GM23338 (cell line): ENCODE data around the gene CACNB3. TPM values are rescaled to one million over a fixed set of nuclear protein-coding genes. Genes with fewer than 3 reads are reported as not detected.

Experiments used
- ATAC-seq: fragments of 200-7000 bp; cut with Tn5 transposase; 3 replicates; pipeline ENCODE4 v1.9.1; 2020
- DNase-seq: peaks from one replicate; pipeline ENCODE4 v3.0.0-alpha.2; 2015; ENCODE audit warnings: low spot score
- H2AFZ ChIP-seq: fragments of 200-600 bp; sonication (generic); 2 replicates; pipeline ENCODE4 v1.8.0; 2016; ENCODE audit warnings: antibody characterized with exemption, mild to moderate bottlenecking, moderate library complexity
- H3F3A ChIP-seq: fragments of 200-600 bp; sonication (generic); replicated peaks from 2 replicates; pipeline ENCODE4 v1.8.0; 2017; ENCODE audit warnings: antibody characterized with exemption, mixed run types, low read depth
- H3K27ac ChIP-seq: fragments of 200-600 bp; sonication (generic); 2 replicates; pipeline ENCODE4 v1.6.1; 2016; ENCODE audit warnings: low read depth
- H3K27me3 ChIP-seq: fragments of 200-600 bp; sonication (generic); 2 replicates; pipeline ENCODE4 v1.8.0; 2016; ENCODE audit warnings: mild to moderate bottlenecking, mixed run types, moderate library complexity; ENCODE audit not compliant: insufficient read depth
- H3K36me3 ChIP-seq: fragments of 200-600 bp; sonication (generic); 2 replicates; pipeline ENCODE4 v1.8.0; 2016; ENCODE audit warnings: mild to moderate bottlenecking; ENCODE audit not compliant: insufficient read depth
- H3K4me1 ChIP-seq: fragments of 200-600 bp; sonication (generic); 2 replicates; pipeline ENCODE4 v1.8.0; 2016; ENCODE audit warnings: mild to moderate bottlenecking, moderate library complexity; ENCODE audit not compliant: insufficient read depth
- H3K4me2 ChIP-seq: fragments of 200-600 bp; sonication (generic); 2 replicates; pipeline ENCODE4 v1.7.1; 2017; ENCODE audit warnings: mixed run types
- H3K4me3 ChIP-seq: fragments of 200-600 bp; sonication (generic); 2 replicates; pipeline ENCODE4 v1.6.1; 2016; ENCODE audit warnings: mixed run types
- H3K79me2 ChIP-seq: fragments of 200-600 bp; sonication (generic); replicated peaks from 2 replicates; pipeline ENCODE4 v1.8.0; 2017; ENCODE audit warnings: mild to moderate bottlenecking; ENCODE audit not compliant: insufficient read depth
- H3K9me2 ChIP-seq: fragments of 200-600 bp; sonication (generic); 2 replicates; pipeline ENCODE4 v1.8.0; 2017; ENCODE audit not compliant: insufficient read depth
- H4K20me1 ChIP-seq: fragments of 200-600 bp; sonication (generic); replicated peaks from 2 replicates; pipeline ENCODE4 v1.8.0; 2017; ENCODE audit warnings: mild to moderate bottlenecking; ENCODE audit not compliant: insufficient read depth
- H3K27ac Mint-ChIP-seq: 2 replicates; pipeline ENCODE4 v1.8.0; 2020; ENCODE audit warnings: inconsistent platforms, mild to moderate bottlenecking, moderate library complexity, mixed read lengths
- H3K27me3 Mint-ChIP-seq: 3 replicates; pipeline ENCODE4 v1.8.0; 2022; ENCODE audit warnings: low read depth, mild to moderate bottlenecking, moderate library complexity, mixed read lengths, inconsistent platforms; ENCODE audit not compliant: insufficient read depth, poor library complexity
- H3K36me3 Mint-ChIP-seq: 3 replicates; pipeline ENCODE4 v1.8.0; 2021; ENCODE audit warnings: low read depth, mild to moderate bottlenecking, inconsistent platforms, moderate library complexity, mixed read lengths
- H3K4me1 Mint-ChIP-seq: 3 replicates; pipeline ENCODE4 v1.8.0; 2020; ENCODE audit warnings: mild to moderate bottlenecking, inconsistent platforms, mixed read lengths
- H3K4me3 Mint-ChIP-seq: 3 replicates; pipeline ENCODE4 v1.8.0; 2021; ENCODE audit warnings: moderate library complexity, mild to moderate bottlenecking, inconsistent platforms, mixed read lengths
- H3K9me3 Mint-ChIP-seq: 3 replicates; pipeline ENCODE4 v1.8.0; 2020; ENCODE audit warnings: moderate library complexity, mild to moderate bottlenecking, inconsistent platforms, mixed read lengths
- CREB1 ChIP-seq: fragments of 250-450 bp; sonication (Bioruptor Pico); IDR thresholded peaks from 2 replicates; pipeline ENCODE4 v1.5.0; 2020; ENCODE audit warnings: low read depth, mild to moderate bottlenecking, moderate library complexity
- ETS1 ChIP-seq: IDR thresholded peaks from 2 replicates; pipeline ENCODE4 v1.6.1; 2016; ENCODE audit warnings: antibody characterized with exemption
- EZH2 ChIP-seq: fragments of 200-600 bp; sonication (generic); IDR thresholded peaks from one replicate; pipeline ENCODE4 v1.8.0; 2017; ENCODE audit warnings: antibody characterized with exemption, mild to moderate bottlenecking, low read depth; ENCODE audit not compliant: unreplicated experiment
- EZH2phosphoT487 ChIP-seq: fragments of 200-600 bp; sonication (generic); IDR thresholded peaks from one replicate; pipeline ENCODE4 v1.8.1; 2018; ENCODE audit warnings: antibody characterized with exemption; ENCODE audit not compliant: unreplicated experiment
- JUNB ChIP-seq: IDR thresholded peaks from one replicate; pipeline ENCODE4 v1.6.1; 2016; ENCODE audit warnings: antibody characterized with exemption; ENCODE audit not compliant: unreplicated experiment
- NANOG ChIP-seq: IDR thresholded peaks from 2 replicates; pipeline ENCODE4 v1.6.1; 2016; ENCODE audit warnings: antibody characterized with exemption, borderline replicate concordance
- POLR2AphosphoS5 ChIP-seq: IDR thresholded peaks from 2 replicates; pipeline ENCODE4 v1.6.1; 2016; ENCODE audit warnings: antibody characterized with exemption, low read depth
- STAT1 ChIP-seq: IDR thresholded peaks from one replicate; pipeline ENCODE4 v1.6.1; 2016; ENCODE audit warnings: antibody characterized with exemption; ENCODE audit not compliant: unreplicated experiment
- ZNF114 ChIP-seq: fragments of 250-450 bp; sonication (Bioruptor Pico); IDR thresholded peaks from 2 replicates; pipeline ENCODE4 v1.5.0; 2020; ENCODE audit warnings: mild to moderate bottlenecking, moderate library complexity
- ZNF331 ChIP-seq: fragments of 250-450 bp; sonication (Bioruptor Pico); IDR thresholded peaks from 2 replicates; pipeline ENCODE4 v1.5.0; 2020; ENCODE audit warnings: low read depth, mild to moderate bottlenecking, moderate library complexity
- ZNF462 ChIP-seq: fragments of 250-450 bp; sonication (Bioruptor Pico); IDR thresholded peaks from 2 replicates; pipeline ENCODE4 v1.5.0; 2020; ENCODE audit warnings: mild to moderate bottlenecking, moderate library complexity
- polyA plus RNA-seq: library from polyadenylated mRNA; unstranded; fragments of >200 nt; fragmentation: Nextera tagmentation; extraction: Ambion mirVana; gene quantifications from 2 replicates; pipeline ENCODE4 v1.2.1, GENCODE V29; 2016
- total RNA-seq: library from RNA; depleted of rRNA; stranded (reverse); fragments of >200 nt; shearing (Covaris generic); gene quantifications from 2 replicates; pipeline ENCODE4 v1.2.3, GENCODE V29; 2014
- TF ChIP-seq, protein P1 (sequence below): IDR thresholded peaks from one replicate; pipeline ENCODE4 v1.6.1; 2018; ENCODE audit warnings: antibody characterized with exemption; ENCODE audit not compliant: unreplicated experiment
- TF ChIP-seq, protein P2 (sequence below), 2 experiments: fragments of 200-600 bp in 1 of 2; sonication (generic) in 1 of 2; conservative IDR thresholded peaks; 2 replicates each; pipeline versions ENCODE4 v1.5.1 to v1.6.1; 2016 to 2017; ENCODE audit warnings: antibody characterized with exemption in 2 of 2, low read depth in 2 of 2, mild to moderate bottlenecking in 2 of 2, moderate library complexity in 1 of 2

Gene CACNB3
- total and polyA plus RNA-seq, 2 experiments from 2014 or later: 4.1 to 6.2 TPM

GRCh38 chr12:48789858-48790326, 28.4 kb upstream of the CACNB3 start:
- Histone ChIP-seq H3K79me2 (no peaks in the 10 kb centered on the region), H3K4me1 (peaks cover 13% of the 10 kb centered on the region), H3K9me2 (no peaks in the 10 kb centered on the region), H2AFZ (peak overlapping the region; percentile 67), H4K20me1 (no peaks in the 10 kb centered on the region), H3K27me3 (peaks cover 23% of the 10 kb centered on the region), H3K4me2 (peak overlapping the region; percentile 80), H3K27ac (no peak overlapping the region), H3F3A (peaks cover 7% of the 10 kb centered on the region), H3K4me3 (peak overlapping the region; percentile 88), H3K36me3 (no peaks in the 10 kb centered on the region)
- TF ChIP-seq, protein P1, sequence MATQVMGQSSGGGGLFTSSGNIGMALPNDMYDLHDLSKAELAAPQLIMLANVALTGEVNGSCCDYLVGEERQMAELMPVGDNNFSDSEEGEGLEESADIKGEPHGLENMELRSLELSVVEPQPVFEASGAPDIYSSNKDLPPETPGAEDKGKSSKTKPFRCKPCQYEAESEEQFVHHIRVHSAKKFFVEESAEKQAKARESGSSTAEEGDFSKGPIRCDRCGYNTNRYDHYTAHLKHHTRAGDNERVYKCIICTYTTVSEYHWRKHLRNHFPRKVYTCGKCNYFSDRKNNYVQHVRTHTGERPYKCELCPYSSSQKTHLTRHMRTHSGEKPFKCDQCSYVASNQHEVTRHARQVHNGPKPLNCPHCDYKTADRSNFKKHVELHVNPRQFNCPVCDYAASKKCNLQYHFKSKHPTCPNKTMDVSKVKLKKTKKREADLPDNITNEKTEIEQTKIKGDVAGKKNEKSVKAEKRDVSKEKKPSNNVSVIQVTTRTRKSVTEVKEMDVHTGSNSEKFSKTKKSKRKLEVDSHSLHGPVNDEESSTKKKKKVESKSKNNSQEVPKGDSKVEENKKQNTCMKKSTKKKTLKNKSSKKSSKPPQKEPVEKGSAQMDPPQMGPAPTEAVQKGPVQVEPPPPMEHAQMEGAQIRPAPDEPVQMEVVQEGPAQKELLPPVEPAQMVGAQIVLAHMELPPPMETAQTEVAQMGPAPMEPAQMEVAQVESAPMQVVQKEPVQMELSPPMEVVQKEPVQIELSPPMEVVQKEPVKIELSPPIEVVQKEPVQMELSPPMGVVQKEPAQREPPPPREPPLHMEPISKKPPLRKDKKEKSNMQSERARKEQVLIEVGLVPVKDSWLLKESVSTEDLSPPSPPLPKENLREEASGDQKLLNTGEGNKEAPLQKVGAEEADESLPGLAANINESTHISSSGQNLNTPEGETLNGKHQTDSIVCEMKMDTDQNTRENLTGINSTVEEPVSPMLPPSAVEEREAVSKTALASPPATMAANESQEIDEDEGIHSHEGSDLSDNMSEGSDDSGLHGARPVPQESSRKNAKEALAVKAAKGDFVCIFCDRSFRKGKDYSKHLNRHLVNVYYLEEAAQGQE: no peak
- TF ChIP-seq JUNB: no peak
- no peak for TF ChIP-seq ETS1
- no peak for TF ChIP-seq EZH2phosphoT487
- TF ChIP-seq NANOG: no peak
- TF ChIP-seq EZH2: no peak
- TF ChIP-seq, protein P2, sequence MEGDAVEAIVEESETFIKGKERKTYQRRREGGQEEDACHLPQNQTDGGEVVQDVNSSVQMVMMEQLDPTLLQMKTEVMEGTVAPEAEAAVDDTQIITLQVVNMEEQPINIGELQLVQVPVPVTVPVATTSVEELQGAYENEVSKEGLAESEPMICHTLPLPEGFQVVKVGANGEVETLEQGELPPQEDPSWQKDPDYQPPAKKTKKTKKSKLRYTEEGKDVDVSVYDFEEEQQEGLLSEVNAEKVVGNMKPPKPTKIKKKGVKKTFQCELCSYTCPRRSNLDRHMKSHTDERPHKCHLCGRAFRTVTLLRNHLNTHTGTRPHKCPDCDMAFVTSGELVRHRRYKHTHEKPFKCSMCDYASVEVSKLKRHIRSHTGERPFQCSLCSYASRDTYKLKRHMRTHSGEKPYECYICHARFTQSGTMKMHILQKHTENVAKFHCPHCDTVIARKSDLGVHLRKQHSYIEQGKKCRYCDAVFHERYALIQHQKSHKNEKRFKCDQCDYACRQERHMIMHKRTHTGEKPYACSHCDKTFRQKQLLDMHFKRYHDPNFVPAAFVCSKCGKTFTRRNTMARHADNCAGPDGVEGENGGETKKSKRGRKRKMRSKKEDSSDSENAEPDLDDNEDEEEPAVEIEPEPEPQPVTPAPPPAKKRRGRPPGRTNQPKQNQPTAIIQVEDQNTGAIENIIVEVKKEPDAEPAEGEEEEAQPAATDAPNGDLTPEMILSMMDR (conservative IDR thresholded peaks at IDR 0.05; ENCODE audit: low read depth in 2 of 2): no peak
- TF ChIP-seq POLR2AphosphoS5: no peak
- no peak for TF ChIP-seq CREB1 (CRISPR knock-in tag)
- no peak for TF ChIP-seq ZNF462 (CRISPR knock-in tag)
- TF ChIP-seq ZNF331 (CRISPR knock-in tag): no peak
- no peak for TF ChIP-seq STAT1
- TF ChIP-seq ZNF114 (CRISPR knock-in tag): no peak
- ATAC-seq: no peak; the same call in 1 of the 3 replicates
- DNase-seq: no peak
- peak overlapping the region; percentile 95 for H3K4me3 Mint-ChIP-seq
- H3K27me3 Mint-ChIP-seq: peaks cover 4% of the 10 kb centered on the region
- no peaks in the 10 kb centered on the region for H3K36me3 Mint-ChIP-seq
- H3K4me1 Mint-ChIP-seq: peaks cover 29% of the 10 kb centered on the region
- no peaks in the 10 kb centered on the region for H3K9me3 Mint-ChIP-seq
- no peak overlapping the region for H3K27ac Mint-ChIP-seq
